Right cardiac atrium (tissue), 5 donors: ENCODE measurements around the gene DSP. TPM values are rescaled to one million over a fixed set of nuclear protein-coding genes. Genes with fewer than 3 reads are reported as not detected.

Source experiments
- ATAC-seq, 2 donors: fragments of 200-7000 bp; cut with Tn5 transposase; one replicate each; pipeline versions ENCODE4 v1.8.0 to v1.9.1; 2020; ENCODE audit warnings: moderate library complexity in 2 of 2, mild to moderate bottlenecking in 1 of 2
- DNase-seq, 3 donors: peaks; one replicate each; pipeline ENCODE4 v3.0.0-alpha.2; 2020
- H3K27ac ChIP-seq: one replicate; pipeline ENCODE4 v1.5.1; 2013; ENCODE audit warnings: mild to moderate bottlenecking, low read length, control low read depth, moderate library complexity
- H3K27me3 ChIP-seq: one replicate; pipeline ENCODE4 v1.6.1; 2013; ENCODE audit not compliant: control insufficient read depth, insufficient read depth
- H3K4me1 ChIP-seq: one replicate; pipeline ENCODE4 v1.6.1; 2013; ENCODE audit warnings: low read length; ENCODE audit not compliant: control insufficient read depth, insufficient read depth
- H3K4me3 ChIP-seq: one replicate; pipeline ENCODE4 v1.5.1; 2013; ENCODE audit warnings: low read length, control low read depth
- H3K9me3 ChIP-seq: one replicate; pipeline ENCODE4 v1.6.1; 2013; ENCODE audit warnings: low read length; ENCODE audit not compliant: control insufficient read depth
- WGBS: extraction: QIAGEN DNeasy Blood & Tissue Kit; methylation state at CpG from one replicate; pipeline ENCODE4 v1.1.7; 2013; 5-methylcytosine and 5-hydroxymethylcytosine counted together
- intact Hi-C, 4 donors: fragments of 100-400 bp; cut with DNase I; formaldehyde crosslinking; loops; one replicate each; pipeline versions ENCODE4 v1.11.0 to v1.14.0; 2022 to 2023
- polyA plus RNA-seq: library from polyadenylated mRNA; stranded (reverse); fragments of 200-250 nt; gene quantifications from one replicate; pipeline ENCODE4 v1.2.3, GENCODE V29; 2013
- total RNA-seq, 4 donors: library from RNA; stranded (reverse); fragmentation: NEBNext Ultra II Directional; extraction: Animal tissue kit (Norgen Biotek cat#: 25700); gene quantifications; one replicate each; pipeline ENCODE4 v1.2.1, GENCODE V29; 2021
- donor health status: healthy with polysubstance abuse.
- donor health status: DM: no; HTN: yes; CAD: no.
- donor health status: DM: no; HTN: no; CAD: no.
- donor health status: DM: no; HTN: yes; CAD: no; lungs with severe emphysema.
- donor health status: DM: yes; HTN: yes; CAD: no.

Gene DSP
- total and polyA plus RNA-seq, 5 donors = 94.7 to 311 (median 246) TPM

DNA sequence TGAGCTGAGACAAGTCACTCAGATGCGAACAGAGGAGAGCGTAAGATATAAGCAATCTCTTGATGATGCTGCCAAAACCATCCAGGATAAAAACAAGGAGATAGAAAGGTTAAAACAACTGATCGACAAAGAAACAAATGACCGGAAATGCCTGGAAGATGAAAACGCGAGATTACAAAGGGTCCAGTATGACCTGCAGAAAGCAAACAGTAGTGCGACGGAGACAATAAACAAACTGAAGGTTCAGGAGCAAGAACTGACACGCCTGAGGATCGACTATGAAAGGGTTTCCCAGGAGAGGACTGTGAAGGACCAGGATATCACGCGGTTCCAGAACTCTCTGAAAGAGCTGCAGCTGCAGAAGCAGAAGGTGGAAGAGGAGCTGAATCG lies 39.1 kb downstream of the DSP start:
- ATAC-seq (no peak), DNase-seq (no peak)
- intact Hi-C loops = loop anchor here in 1 of 4 donors (10.0 kb wide), 1 partner anchor 276 kb away; no protein-coding TSS in a partner anchor
- Histone ChIP-seq H3K9me3 (no peaks in the 10 kb centered on the region), H3K4me3 (no peak overlapping the region), H3K4me1 (no peaks in the 10 kb centered on the region), H3K27me3 (no peaks in the 10 kb centered on the region), H3K27ac (no peak overlapping the region)
- WGBS = 73% methylated on average over 13 of the region's 13 CpGs

DNA sequence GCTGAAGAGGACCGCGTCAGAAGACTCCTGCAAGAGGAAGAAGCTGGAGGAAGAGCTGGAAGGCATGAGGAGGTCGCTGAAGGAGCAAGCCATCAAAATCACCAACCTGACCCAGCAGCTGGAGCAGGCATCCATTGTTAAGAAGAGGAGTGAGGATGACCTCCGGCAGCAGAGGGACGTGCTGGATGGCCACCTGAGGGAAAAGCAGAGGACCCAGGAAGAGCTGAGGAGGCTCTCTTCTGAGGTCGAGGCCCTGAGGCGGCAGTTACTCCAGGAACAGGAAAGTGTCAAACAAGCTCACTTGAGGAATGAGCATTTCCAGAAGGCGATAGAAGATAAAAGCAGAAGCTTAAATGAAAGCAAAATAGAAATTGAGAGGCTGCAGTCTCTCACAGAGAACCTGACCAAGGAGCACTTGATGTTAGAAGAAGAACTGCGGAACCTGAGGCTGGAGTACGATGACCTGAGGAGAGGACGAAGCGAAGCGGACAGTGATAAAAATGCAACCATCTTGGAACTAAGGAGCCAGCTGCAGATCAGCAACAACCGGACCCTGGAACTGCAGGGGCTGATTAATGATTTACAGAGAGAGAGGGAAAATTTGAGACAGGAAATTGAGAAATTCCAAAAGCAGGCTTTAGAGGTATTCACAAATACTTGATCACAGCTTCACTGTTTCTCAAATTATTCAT lies 39.6 kb downstream of the DSP start:
- Histone ChIP-seq H3K27ac (no peak overlapping the region), H3K4me1 (no peaks in the 10 kb centered on the region), H3K9me3 (no peaks in the 10 kb centered on the region), H3K27me3 (no peaks in the 10 kb centered on the region), H3K4me3 (no peak overlapping the region)
- no peak for ATAC-seq
- intact Hi-C loops = loop anchor here in 1 of 4 donors (10.0 kb wide), 1 partner anchor 276 kb away; no protein-coding TSS in a partner anchor
- 71% methylated on average over 14 of the region's 14 CpGs for WGBS
- DNase-seq = no peak

DNA sequence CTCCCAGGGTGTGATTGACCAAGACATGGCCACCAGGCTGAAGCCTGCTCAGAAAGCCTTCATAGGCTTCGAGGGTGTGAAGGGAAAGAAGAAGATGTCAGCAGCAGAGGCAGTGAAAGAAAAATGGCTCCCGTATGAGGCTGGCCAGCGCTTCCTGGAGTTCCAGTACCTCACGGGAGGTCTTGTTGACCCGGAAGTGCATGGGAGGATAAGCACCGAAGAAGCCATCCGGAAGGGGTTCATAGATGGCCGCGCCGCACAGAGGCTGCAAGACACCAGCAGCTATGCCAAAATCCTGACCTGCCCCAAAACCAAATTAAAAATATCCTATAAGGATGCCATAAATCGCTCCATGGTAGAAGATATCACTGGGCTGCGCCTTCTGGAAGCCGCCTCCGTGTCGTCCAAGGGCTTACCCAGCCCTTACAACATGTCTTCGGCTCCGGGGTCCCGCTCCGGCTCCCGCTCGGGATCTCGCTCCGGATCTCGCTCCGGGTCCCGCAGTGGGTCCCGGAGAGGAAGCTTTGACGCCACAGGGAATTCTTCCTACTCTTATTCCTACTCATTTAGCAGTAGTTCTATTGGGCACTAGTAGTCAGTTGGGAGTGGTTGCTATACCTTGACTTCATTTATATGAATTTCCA lies 43.9 kb downstream of the DSP start:
- Histone ChIP-seq H3K27ac (no peak overlapping the region), H3K4me1 (no peaks in the 10 kb centered on the region), H3K9me3 (no peaks in the 10 kb centered on the region), H3K27me3 (no peaks in the 10 kb centered on the region), H3K4me3 (no peak overlapping the region)
- intact Hi-C loops = loop anchor here in 1 of 4 donors (10.0 kb wide), 1 partner anchor 281 kb away; no protein-coding TSS in a partner anchor
- peak in 1 of 3 donors; percentile 34 for DNase-seq
- 95% methylated on average over 28 of the region's 28 CpGs for WGBS
- ATAC-seq = no peak

DNA sequence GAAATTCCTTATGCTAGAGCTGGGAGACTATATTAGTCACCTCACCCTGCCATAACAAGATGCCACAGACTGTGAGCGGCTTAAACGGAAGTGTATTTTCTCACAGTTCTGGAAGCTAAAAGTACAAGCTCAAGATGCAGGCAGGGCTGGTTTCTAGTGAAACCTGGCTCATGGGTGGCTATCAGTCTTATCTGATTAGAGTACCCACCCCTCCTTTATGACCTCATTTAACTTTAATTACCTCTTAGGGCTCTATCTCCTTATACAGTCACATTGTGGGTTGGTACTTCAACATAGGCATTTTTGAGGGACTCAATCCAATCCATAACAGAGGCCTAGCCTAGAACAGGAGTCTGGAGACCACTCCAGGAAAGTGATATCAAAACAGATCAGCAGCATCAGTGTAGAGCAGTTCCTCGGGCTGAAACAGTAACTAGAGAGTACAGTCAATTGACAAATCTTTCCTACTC lies 46.2 kb downstream of the DSP start:
- H3K4me3 ChIP-seq = no peak overlapping the region
- ATAC-seq (no peak), DNase-seq (no peak)
- H3K27me3 ChIP-seq = no peaks in the 10 kb centered on the region
- no peaks in the 10 kb centered on the region for H3K9me3 ChIP-seq
- WGBS = 73% methylated on average over 3 of the region's 3 CpGs
- H3K4me1 ChIP-seq = peaks cover 4% of the 10 kb centered on the region
- intact Hi-C loops = loop anchor here in 1 of 4 donors (10.0 kb wide), 1 partner anchor 283 kb away; no protein-coding TSS in a partner anchor
- H3K27ac ChIP-seq = no peak overlapping the region

DNA sequence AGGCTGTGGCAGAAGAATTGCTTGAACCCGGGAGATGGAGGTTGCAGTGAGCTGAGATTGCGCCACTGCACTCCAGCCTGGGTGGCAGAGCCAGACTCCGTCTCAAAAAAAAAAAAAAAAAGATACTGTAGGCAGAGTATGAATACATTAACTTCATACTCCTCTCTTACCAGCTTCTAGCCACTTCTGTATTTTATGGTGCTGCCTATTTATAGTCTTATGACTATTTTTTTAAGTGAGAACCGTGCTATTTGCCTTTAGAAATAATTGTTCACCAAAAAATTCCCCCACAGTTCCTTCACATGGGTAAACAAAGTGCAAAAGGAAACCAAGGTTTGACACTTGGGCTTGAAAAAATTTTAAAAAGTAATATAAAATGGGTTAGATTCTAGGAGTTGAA lies 47.0 kb downstream of the DSP start:
- H3K4me3 ChIP-seq = no peak overlapping the region
- no peak for DNase-seq
- H3K27ac ChIP-seq = no peak overlapping the region
- no peaks in the 10 kb centered on the region for H3K9me3 ChIP-seq
- peaks cover 4% of the 10 kb centered on the region for H3K4me1 ChIP-seq
- no peak for ATAC-seq
- intact Hi-C loops = loop anchor here in 1 of 4 donors (10.0 kb wide), 1 partner anchor 284 kb away; no protein-coding TSS in a partner anchor
- WGBS = 74% methylated on average over 4 of the region's 4 CpGs
- H3K27me3 ChIP-seq = no peaks in the 10 kb centered on the region

DNA sequence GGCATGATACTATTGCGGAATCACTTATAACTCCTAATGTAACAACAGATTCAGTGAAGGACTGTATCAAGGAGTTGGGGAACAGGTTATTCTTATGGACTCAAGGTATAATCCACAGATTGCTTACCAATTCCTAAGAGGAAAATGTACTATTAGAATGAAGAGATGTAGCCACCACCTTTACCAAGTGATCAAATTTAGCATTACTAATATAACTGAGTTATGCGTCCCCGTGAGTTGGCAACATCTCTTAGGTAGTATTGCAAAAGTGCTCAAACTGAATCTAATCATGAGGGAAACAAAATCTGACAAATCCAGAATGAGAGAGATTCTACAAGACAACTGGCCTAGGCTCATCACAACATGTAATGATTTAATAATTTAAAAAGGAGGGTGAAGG lies 47.8 kb downstream of the DSP start:
- Histone ChIP-seq H3K4me3 (peak overlapping the region; percentile 70), H3K9me3 (no peaks in the 10 kb centered on the region), H3K4me1 (peaks cover 4% of the 10 kb centered on the region), H3K27me3 (no peaks in the 10 kb centered on the region), H3K27ac (no peak overlapping the region)
- intact Hi-C loops = loop anchor here in 1 of 4 donors (10.0 kb wide), 1 partner anchor 284 kb away; no protein-coding TSS in a partner anchor
- WGBS = 79% methylated on average over 3 of the region's 3 CpGs
- DNase-seq = no peak
- ATAC-seq = no peak

DNA sequence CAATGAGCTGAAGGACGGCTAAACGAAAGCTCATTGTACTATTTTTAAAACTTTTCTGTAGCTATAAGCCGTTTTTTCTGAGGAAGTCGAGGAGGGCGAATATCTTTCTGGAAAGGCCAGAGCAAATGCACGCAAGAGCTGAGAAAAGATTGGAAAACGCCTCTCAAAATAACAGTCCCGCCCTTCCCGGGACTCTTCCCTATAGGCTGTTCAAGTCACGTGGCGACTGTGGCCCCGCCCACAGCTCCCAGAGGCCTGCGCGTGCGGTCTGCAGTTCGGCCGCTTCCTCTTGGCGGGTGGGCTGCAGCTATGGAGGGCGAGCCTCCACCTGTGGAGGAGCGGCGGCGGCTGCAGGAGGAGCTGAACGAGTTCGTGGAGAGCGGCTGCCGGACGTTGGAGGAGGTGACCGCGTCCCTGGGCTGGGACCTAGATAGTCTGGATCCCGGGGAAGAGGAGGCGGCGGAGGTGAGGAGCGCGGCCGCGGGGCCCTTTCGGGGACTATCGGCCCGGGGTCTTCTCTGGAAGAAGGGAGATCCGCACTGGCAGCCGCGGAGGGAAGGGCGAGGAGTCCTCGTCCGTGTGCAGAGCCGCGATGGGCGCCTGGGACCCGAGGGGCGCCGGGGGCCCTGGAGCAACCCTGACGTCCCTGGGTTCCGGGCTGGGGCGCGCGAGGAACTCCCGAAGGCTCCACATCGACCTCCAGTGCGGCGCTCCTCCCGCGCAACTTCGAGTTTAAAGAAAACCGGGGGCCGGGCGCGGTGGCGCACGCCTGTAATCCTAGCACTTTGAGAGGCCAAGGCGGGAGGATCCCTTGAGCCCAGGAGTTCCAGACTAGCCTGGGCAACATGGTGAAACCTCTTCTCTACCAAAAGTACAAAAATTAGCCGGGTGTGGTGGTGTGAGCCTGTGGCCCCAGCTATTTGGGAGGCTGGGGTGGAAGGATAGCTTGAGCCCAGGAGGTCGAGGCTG lies 48.8 kb downstream of the DSP start, which contains the start of gene SNRNP48:
Gene SNRNP48 (plus strand): TSS at position 250 of the 969 bp plus-strand sequence. CDS start 60 bp downstream, at position 310.
- DNase-seq = peak; percentile 96 to 99 (median 98)
- WGBS = under 1% methylated on average over 72 of the region's 72 CpGs
- ATAC-seq = peak; percentile 99
- Histone ChIP-seq H3K27me3 (no peaks in the 10 kb centered on the region), H3K4me1 (peaks cover 4% of the 10 kb centered on the region), H3K27ac (peak within 1 kb of the TSS; percentile 78), H3K4me3 (peak within 1 kb of the TSS; percentile 70), H3K9me3 (no peaks in the 10 kb centered on the region)
- intact Hi-C loops = loop anchor here in 1 of 4 donors (10.0 kb wide), 1 partner anchor 285 kb away; no protein-coding TSS in a partner anchor

DNA sequence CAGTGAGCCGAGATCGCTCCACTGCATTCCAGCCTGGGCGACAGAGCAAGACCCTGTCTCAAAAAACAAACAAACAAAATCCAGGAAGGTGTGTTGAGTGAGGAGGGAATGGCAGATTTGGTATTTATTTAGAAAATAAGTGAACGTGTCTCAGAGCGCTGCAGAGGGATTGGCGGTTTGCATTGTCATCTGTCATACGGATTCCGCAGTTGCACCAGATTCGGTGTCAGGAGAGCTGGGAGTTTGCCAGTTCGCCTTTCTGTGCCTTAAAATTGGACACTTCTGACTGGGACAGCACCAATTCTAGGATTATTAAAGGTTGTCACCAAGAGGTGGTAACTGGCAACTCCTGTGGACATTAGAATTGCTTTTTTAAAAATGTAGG lies 49.4 kb downstream of the DSP start:
- ATAC-seq (peak in 1 of 2 donors; percentile 11), DNase-seq (peak in 2 of 3 donors; percentile 31 to 56)
- Histone ChIP-seq H3K27ac (peak overlapping the region; percentile 78), H3K27me3 (no peaks in the 10 kb centered on the region), H3K4me1 (peaks cover 4% of the 10 kb centered on the region), H3K4me3 (peak overlapping the region; percentile 70), H3K9me3 (no peaks in the 10 kb centered on the region)
- intact Hi-C loops = no loop called here
- 19% methylated on average over 10 of the region's 10 CpGs for WGBS

DNA sequence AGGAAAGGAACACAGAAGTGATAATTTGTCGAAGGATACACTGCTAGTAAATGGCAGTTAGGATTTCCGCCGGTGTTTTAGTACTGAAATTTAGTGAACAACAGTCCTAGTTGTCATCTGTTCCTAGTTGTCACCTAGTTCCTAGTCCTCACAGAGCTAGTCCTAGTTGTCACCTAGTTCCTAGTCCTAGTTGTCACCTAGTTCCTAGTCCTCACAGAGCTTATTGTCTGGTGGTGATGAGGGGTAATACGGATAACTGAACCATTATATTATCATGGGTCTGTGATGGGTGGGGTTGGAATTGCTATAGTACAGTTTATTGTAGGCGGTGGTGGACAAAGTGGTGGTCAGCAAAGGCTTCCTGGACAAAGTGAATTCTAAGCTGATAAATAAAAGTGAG lies 50.3 kb downstream of the DSP start:
- Histone ChIP-seq H3K27ac (peak overlapping the region; percentile 79), H3K9me3 (no peaks in the 10 kb centered on the region), H3K4me1 (peaks cover 4% of the 10 kb centered on the region), H3K4me3 (peak overlapping the region; percentile 70), H3K27me3 (no peaks in the 10 kb centered on the region)
- ATAC-seq (no peak), DNase-seq (no peak)
- 88% methylated on average over 5 of the region's 5 CpGs for WGBS
- intact Hi-C loops = no loop called here

DNA sequence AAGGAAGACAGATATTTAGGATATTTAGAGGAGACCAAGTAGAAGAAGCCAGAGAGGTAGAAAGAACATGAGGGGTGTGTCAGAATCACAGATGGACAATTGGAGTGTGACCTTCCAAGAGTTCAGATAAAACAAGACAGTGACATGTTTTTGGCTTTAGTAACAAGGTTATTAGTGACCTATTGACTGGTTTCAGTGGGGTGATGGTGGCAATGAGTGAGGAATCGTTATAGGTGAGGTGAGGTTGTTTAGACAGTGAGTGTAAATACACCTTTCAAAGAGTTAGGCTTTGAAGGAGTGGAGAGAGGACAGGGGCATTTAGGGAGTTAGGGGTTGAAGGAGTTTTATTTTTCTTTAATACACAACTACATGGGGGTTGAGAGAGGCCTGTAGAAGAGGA lies 51.8 kb downstream of the DSP start:
- H3K27me3 ChIP-seq = no peaks in the 10 kb centered on the region
- H3K27ac ChIP-seq = peak overlapping the region; percentile 20
- DNase-seq (no peak), ATAC-seq (no peak)
- H3K4me1 ChIP-seq = peaks cover 4% of the 10 kb centered on the region
- intact Hi-C loops = no loop called here
- WGBS = 79% methylated on average over 1 of the region's 1 CpG
- no peaks in the 10 kb centered on the region for H3K9me3 ChIP-seq
- H3K4me3 ChIP-seq = no peak overlapping the region
